HCT116 (cell line): ENCODE results near the gene ST14. TPM values are rescaled to one million over a fixed set of nuclear protein-coding genes. Genes with fewer than 3 reads are reported as not detected.

Experiments used
- ATAC-seq: fragments of 200-7000 bp; cut with Tn5 transposase; 2 replicates; pipeline ENCODE4 v1.9.1; 2020; ENCODE audit warnings: mild to moderate bottlenecking, moderate library complexity
- BruUV-seq: library from RNA; stranded (reverse); fragments of 400-500 nt; replicated peaks from 2 replicates; lab custom pipeline; 2021; lab: Mats Ljungman, UMichigan
- CTCF ChIA-PET: fragments of 300-600 bp; sonication (Branson Sonifier 250); formaldehyde crosslinking; loops from one replicate; lab custom pipeline; 2021; ENCODE audit warnings: antibody characterized with exemption; lab: Charles Lee
- POLR2A ChIA-PET: fragments of 300-600, 350-600 bp; sonication (Branson Sonifier 250); formaldehyde crosslinking; loops from one replicate; lab custom pipeline; 2021; ENCODE audit warnings: antibody characterized with exemption; lab: Charles Lee
- RAD21 ChIA-PET, 2 experiments: fragments of 300-600 bp; sonication (Branson Sonifier 250); formaldehyde crosslinking; loops; one replicate each; lab custom pipeline; 2023; ENCODE audit warnings: low total read pairs in 2 of 2; ENCODE audit not compliant: uncharacterized antibody in 2 of 2, unreplicated experiment in 2 of 2, low non-redundant PET in 1 of 2; lab: Charles Lee
- DNase-seq: peaks from one replicate; pipeline ENCODE4 v3.0.0-alpha.2; 2010; ENCODE audit warnings: low read depth, low spot score
- H2AFZ ChIP-seq: fragments of 200-600 bp; shearing (Covaris generic), sonication (generic); 2 replicates; pipeline ENCODE4 v1.6.1; 2017; ENCODE audit warnings: low read depth, mixed run types, mixed read lengths, antibody characterized with exemption, low read length; ENCODE audit not compliant: poor library complexity, severe bottlenecking
- H3K27ac ChIP-seq: 2 replicates; pipeline ENCODE4 v1.5.1; 2012; ENCODE audit warnings: low read depth, low read length
- H3K27me3 ChIP-seq: fragments of 200-600 bp; sonication (generic); 2 replicates; pipeline ENCODE4 v1.6.1; 2016; ENCODE audit warnings: mixed run types, low read length, mixed read lengths; ENCODE audit not compliant: insufficient read depth
- H3K36me3 ChIP-seq, 2 experiments: fragments of 200-500 bp in 1 of 2; fragments of 200-600 bp in 1 of 2; sonication (Bioruptor generic) in 1 of 2; sonication (generic) in 1 of 2; 2 replicates each; pipeline versions ENCODE4 v1.5.1 to v1.6.1; 2014 to 2016; ENCODE audit warnings: low read length in 2 of 2, inconsistent platforms in 1 of 2, mixed read lengths in 1 of 2, mixed run types in 1 of 2; ENCODE audit not compliant: insufficient read depth in 2 of 2, control insufficient read depth in 1 of 2
- H3K4me1 ChIP-seq, 2 experiments: fragments of 200-600 bp in 1 of 2; sonication (generic) in 1 of 2; 2 replicates each; pipeline versions ENCODE4 v1.5.1 to v1.6.1; 2012 to 2017; ENCODE audit warnings: low read length in 2 of 2, inconsistent platforms in 1 of 2, mild to moderate bottlenecking in 1 of 2, mixed read lengths in 1 of 2, mixed run types in 1 of 2, moderate library complexity in 1 of 2; ENCODE audit not compliant: insufficient read depth in 2 of 2, control insufficient read depth in 1 of 2
- H3K4me2 ChIP-seq: fragments of 200-600 bp; sonication (generic); 2 replicates; pipeline ENCODE4 v1.6.1; 2017; ENCODE audit warnings: mixed run types, low read length, mixed read lengths
- H3K4me3 ChIP-seq, 2 experiments: fragments of 200-600 bp in 1 of 2; sonication (generic) in 1 of 2; replicated peaks in 1 of 2; 2 replicates each; pipeline ENCODE4 v1.5.1; 2011 to 2016; ENCODE audit warnings: low read length in 2 of 2, control low read depth in 1 of 2, low read depth in 1 of 2, mild to moderate bottlenecking in 1 of 2, mixed read lengths in 1 of 2, mixed run types in 1 of 2
- H3K79me2 ChIP-seq: fragments of 200-600 bp; sonication (generic); 2 replicates; pipeline ENCODE4 v1.6.1; 2017; ENCODE audit warnings: mild to moderate bottlenecking, mixed run types, low read length, moderate library complexity, mixed read lengths; ENCODE audit not compliant: insufficient read depth
- H3K9ac ChIP-seq: fragments of 200-600 bp; sonication (generic); 2 replicates; pipeline ENCODE4 v1.6.1; 2016; ENCODE audit warnings: low read length, mixed read lengths
- H3K9me2 ChIP-seq: fragments of 200-600 bp; sonication (generic), shearing (Covaris generic); 2 replicates; pipeline ENCODE4 v1.6.1; 2017; ENCODE audit warnings: mixed run types, mild to moderate bottlenecking, moderate library complexity; ENCODE audit not compliant: insufficient read depth
- H3K9me3 ChIP-seq, 2 experiments: fragments of 200-500 bp in 1 of 2; fragments of 200-600 bp in 1 of 2; sonication (Bioruptor generic) in 1 of 2; sonication (generic) in 1 of 2; 2 replicates each; pipeline ENCODE4 v1.6.1; 2014 to 2017; ENCODE audit warnings: low read length in 2 of 2, mixed read lengths in 2 of 2, inconsistent platforms in 1 of 2, low read depth in 1 of 2, mild to moderate bottlenecking in 1 of 2, mixed run types in 1 of 2, moderate library complexity in 1 of 2; ENCODE audit not compliant: control insufficient read depth in 1 of 2, insufficient read depth in 1 of 2
- H4K20me1 ChIP-seq: fragments of 200-600 bp; sonication (generic), shearing (Covaris generic); 2 replicates; pipeline ENCODE4 v1.6.1; 2017; ENCODE audit warnings: mixed run types, mild to moderate bottlenecking, moderate library complexity; ENCODE audit not compliant: insufficient read depth
- ATF3 ChIP-seq: IDR thresholded peaks from 2 replicates; pipeline ENCODE4 v1.6.1; 2012
- EGR1 ChIP-seq: IDR thresholded peaks from 2 replicates; pipeline ENCODE4 v1.6.1; 2012; ENCODE audit warnings: low read depth
- EZH2 ChIP-seq: fragments of 200-600 bp; sonication (generic); IDR thresholded peaks from 2 replicates; pipeline ENCODE4 v1.6.1; 2017; ENCODE audit warnings: antibody characterized with exemption, mixed run types
- EZH2phosphoT487 ChIP-seq: fragments of 200-600 bp; IDR thresholded peaks from 2 replicates; pipeline ENCODE4 v1.6.1; 2018; ENCODE audit warnings: antibody characterized with exemption, borderline replicate concordance
- JUND ChIP-seq: IDR thresholded peaks from 2 replicates; pipeline ENCODE4 v1.6.1; 2012
- POLR2A ChIP-seq: IDR thresholded peaks from 2 replicates; pipeline ENCODE4 v1.7.0; 2011; ENCODE audit warnings: borderline replicate concordance; ENCODE audit not compliant: insufficient read depth, insufficient read length; ENCODE audit errors: extremely low read depth
- RAD21 ChIP-seq: IDR thresholded peaks from 2 replicates; pipeline ENCODE4 v1.6.1; 2012; ENCODE audit warnings: low read depth, mild to moderate bottlenecking
- REST ChIP-seq: IDR thresholded peaks from 2 replicates; pipeline ENCODE4 v1.6.1; 2012; ENCODE audit warnings: low read depth
- SIN3A ChIP-seq: IDR thresholded peaks from 2 replicates; pipeline ENCODE4 v1.6.1; 2012; ENCODE audit warnings: low read depth
- TCF7L2 ChIP-seq: IDR thresholded peaks from 2 replicates; pipeline ENCODE4 v1.7.0; 2011; ENCODE audit warnings: borderline replicate concordance, inconsistent platforms; ENCODE audit not compliant: insufficient read depth, insufficient read length; ENCODE audit errors: extremely low read depth
- YY1 ChIP-seq: IDR thresholded peaks from 2 replicates; pipeline ENCODE4 v1.6.1; 2011; ENCODE audit warnings: low read length, low read depth, moderate library complexity, mild to moderate bottlenecking; ENCODE audit not compliant: insufficient replicate concordance; ENCODE audit errors: extremely low read depth
- ZFX ChIP-seq: fragments of 450-650 bp; IDR thresholded peaks from 2 replicates; pipeline ENCODE4 v1.6.1; 2017
- intact Hi-C: fragments of 100-400 bp; cut with micrococcal nuclease; formaldehyde crosslinking; loops from 2 replicates; pipeline ENCODE4 v1.10.0; 2022
- total RNA-seq: library from RNA; stranded (reverse); gene quantifications from one replicate; pipeline ENCODE4 v1.2.1, GENCODE V29; 2021; ENCODE audit not compliant: unreplicated experiment

Gene ST14
- total RNA-seq, 1 experiment from 2014 or later = 107 TPM

- Histone ChIP-seq H3K27me3 (no peaks in the 10 kb centered on the region), H3K4me1 (peaks cover 0 to 6% of the 10 kb centered on the region in 2 experiments; a peak in 1 of 4 replicates), H2AFZ (no peak overlapping the region), H3K27ac (no peak overlapping the region), H3K4me2 (no peak overlapping the region), H3K4me3 (no peak overlapping the region), H3K79me2 (no peaks in the 10 kb centered on the region), H3K9ac (no peak overlapping the region), H4K20me1 (no peaks in the 10 kb centered on the region; the same call in 1 of the 2 replicates), H3K9me2 (no peaks in the 10 kb centered on the region), H3K9me3 (no peaks in the 10 kb centered on the region), H3K36me3 (no peaks in the 10 kb centered on the region)
- CTCF ChIA-PET = interaction anchor here (1.0 kb wide), 1 partner anchor 214 kb away, joined by 3 read pairs; no protein-coding TSS in a partner anchor
- no peak for DNase-seq
- no TSS peak for BruUV-seq
- no peak for TF ChIP-seq TCF7L2
- RAD21 ChIA-PET = no interaction called here
- intact Hi-C loops = loop anchor here (10.0 kb wide), 1 partner anchor 678 kb away; no protein-coding TSS in a partner anchor
- POLR2A ChIA-PET = no interaction called here
- ATAC-seq = no peak
Observed at GRCh38 chr11:130216591-130217132, 57.1 kb downstream of the ST14 start.

- Histone ChIP-seq H3K4me1 (peaks cover 0 to 6% of the 10 kb centered on the region in 2 experiments; a peak in 1 of 4 replicates), H3K9me3 (no peaks in the 10 kb centered on the region), H3K79me2 (no peaks in the 10 kb centered on the region), H3K9me2 (no peaks in the 10 kb centered on the region), H3K27me3 (no peaks in the 10 kb centered on the region), H3K27ac (no peak overlapping the region), H4K20me1 (no peaks in the 10 kb centered on the region; the same call in 1 of the 2 replicates), H3K9ac (no peak overlapping the region), H3K4me2 (no peak overlapping the region), H3K4me3 (no peak overlapping the region), H3K36me3 (no peaks in the 10 kb centered on the region), H2AFZ (no peak overlapping the region)
- intact Hi-C loops = loop anchor here (10.0 kb wide), 1 partner anchor 677 kb away; no protein-coding TSS in a partner anchor
- ChIA-PET POLR2A (no interaction called here), RAD21 (no interaction called here), CTCF (no interaction called here)
- no TSS peak for BruUV-seq
- ATAC-seq = no peak
- no peak for DNase-seq
- TF ChIP-seq ATF3 (no peak), EZH2phosphoT487 (no peak), RAD21 (no peak), TCF7L2 (no peak), YY1 (no peak), EZH2 (no peak), EGR1 (no peak), REST (no peak), JUND (no peak), SIN3A (no peak), POLR2A (no peak), ZFX (no peak)
Observed at GRCh38 chr11:130217133-130218031, 57.8 kb downstream of the ST14 start.
